CD8-positive, alpha-beta memory T cell (primary cell): ENCODE data around the gene NAALADL2. TPM values are rescaled to one million over a fixed set of nuclear protein-coding genes. Genes with fewer than 3 reads are reported as not detected.

ENCODE experiments used
- CTCF ChIA-PET: fragments of 350-600 bp; sonication (Branson Sonifier 250); formaldehyde crosslinking; loops from one replicate; lab custom pipeline; 2021; ENCODE audit warnings: antibody characterized with exemption; lab: Charles Lee
- POLR2A ChIA-PET: fragments of 350-600 bp; sonication (Branson Sonifier 250); formaldehyde crosslinking; loops from one replicate; lab custom pipeline; 2021; ENCODE audit warnings: antibody characterized with exemption; lab: Charles Lee
- DNase-seq, 5 donors: peaks; one replicate each; pipeline versions ENCODE4 v3.0.0 to v3.0.0-alpha.2; 2020 to 2022; ENCODE audit warnings: mixed read lengths in 1 of 5
- H3K27ac ChIP-seq: one replicate; pipeline ENCODE4 v1.7.0; 2013; ENCODE audit warnings: low read depth, mild to moderate bottlenecking, low read length, moderate library complexity
- H3K27me3 ChIP-seq: 2 replicates; pipeline ENCODE4 v1.7.0; 2013; ENCODE audit warnings: low read length, mild to moderate bottlenecking; ENCODE audit not compliant: insufficient read depth, poor library complexity, severe bottlenecking
- H3K36me3 ChIP-seq: 2 replicates; pipeline ENCODE4 v1.7.0; 2013; ENCODE audit warnings: mild to moderate bottlenecking, low read length, moderate library complexity; ENCODE audit not compliant: insufficient read depth
- H3K4me1 ChIP-seq: 2 replicates; pipeline ENCODE4 v1.7.0; 2013; ENCODE audit warnings: mild to moderate bottlenecking, low read length, moderate library complexity; ENCODE audit not compliant: insufficient read depth
- H3K4me3 ChIP-seq: 2 replicates; pipeline ENCODE4 v1.7.0; 2013; ENCODE audit warnings: mild to moderate bottlenecking, low read length
- H3K9me3 ChIP-seq: 2 replicates; pipeline ENCODE4 v1.7.0; 2013; ENCODE audit warnings: mild to moderate bottlenecking, low read length
- H3K27ac Mint-ChIP-seq, 8 donors: one replicate each; pipeline ENCODE4 v1.8.0; 2020 to 2021; ENCODE audit warnings: mixed read lengths in 8 of 8, mild to moderate bottlenecking in 6 of 8, inconsistent platforms in 3 of 8, moderate library complexity in 3 of 8
- H3K27me3 Mint-ChIP-seq, 2 donors: one replicate each; pipeline ENCODE4 v1.8.0; 2020 to 2021; ENCODE audit warnings: mixed read lengths in 2 of 2, mild to moderate bottlenecking in 1 of 2, moderate library complexity in 1 of 2
- H3K36me3 Mint-ChIP-seq, 3 donors: one replicate each; pipeline ENCODE4 v1.8.0; 2020 to 2021; ENCODE audit warnings: mixed read lengths in 3 of 3, inconsistent platforms in 1 of 3, mild to moderate bottlenecking in 1 of 3
- H3K4me1 Mint-ChIP-seq, 3 donors: one replicate each; pipeline ENCODE4 v1.8.0; 2020 to 2021; ENCODE audit warnings: mixed read lengths in 3 of 3, inconsistent platforms in 1 of 3, mild to moderate bottlenecking in 1 of 3
- H3K4me3 Mint-ChIP-seq, 7 donors: one replicate each; pipeline ENCODE4 v1.8.0; 2020 to 2021; ENCODE audit warnings: mixed read lengths in 7 of 7, mild to moderate bottlenecking in 6 of 7, moderate library complexity in 4 of 7, inconsistent platforms in 2 of 7
- H3K9me3 Mint-ChIP-seq, 5 donors: one replicate each; pipeline ENCODE4 v1.8.0; 2020 to 2022; ENCODE audit warnings: mixed read lengths in 5 of 5, mild to moderate bottlenecking in 3 of 5, moderate library complexity in 2 of 5, inconsistent platforms in 1 of 5
- polyA plus RNA-seq: library from polyadenylated mRNA; unstranded; fragments of 300-500 nt; fragmentation: Illumina TruSeq; gene quantifications from one replicate; pipeline ENCODE4 v1.2.3, GENCODE V29; 2021
- total RNA-seq, 2 experiments: library from RNA; stranded (reverse); gene quantifications; one replicate each; pipeline ENCODE4 v1.2.3, GENCODE V29; 2021

Gene NAALADL2
- total and polyA plus RNA-seq, 3 experiments from 2014 or later = not detected

DNA sequence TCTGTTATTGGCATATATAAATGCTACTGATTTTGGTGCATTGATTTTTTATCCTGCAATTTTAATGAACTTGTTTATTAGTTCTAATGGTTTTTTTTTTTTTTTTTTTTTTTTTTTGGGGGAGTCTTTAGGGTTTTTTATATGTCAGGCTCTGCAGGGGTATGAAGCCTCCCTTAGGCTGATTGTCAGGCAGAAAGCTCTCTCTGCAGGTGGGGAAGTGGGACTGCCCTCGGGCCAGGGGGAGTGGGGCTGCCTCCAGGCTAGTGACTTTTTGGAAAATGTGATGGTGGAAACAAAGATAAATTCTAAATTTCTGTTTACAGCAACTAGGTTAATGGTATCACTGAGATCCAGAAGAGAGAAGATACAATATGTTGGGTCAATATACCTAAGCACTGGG, 14.4 kb upstream of the NAALADL2 start:
- Mint-ChIP-seq H3K27ac (no peak overlapping the region), H3K27me3 (no peaks in the 10 kb centered on the region), H3K4me1 (no peaks in the 10 kb centered on the region), H3K4me3 (no peak overlapping the region), H3K36me3 (no peaks in the 10 kb centered on the region), H3K9me3 (peaks cover 2 to 18% (median 5%) of the 10 kb centered on the region in 5 donors)
- Histone ChIP-seq H3K36me3 (no peaks in the 10 kb centered on the region), H3K27ac (no peak overlapping the region), H3K4me3 (no peak overlapping the region), H3K27me3 (no peaks in the 10 kb centered on the region), H3K9me3 (no peaks in the 10 kb centered on the region), H3K4me1 (no peaks in the 10 kb centered on the region)
- DNase-seq = no peak
- POLR2A ChIA-PET = no interaction called here
- CTCF ChIA-PET = no interaction called here

DNA sequence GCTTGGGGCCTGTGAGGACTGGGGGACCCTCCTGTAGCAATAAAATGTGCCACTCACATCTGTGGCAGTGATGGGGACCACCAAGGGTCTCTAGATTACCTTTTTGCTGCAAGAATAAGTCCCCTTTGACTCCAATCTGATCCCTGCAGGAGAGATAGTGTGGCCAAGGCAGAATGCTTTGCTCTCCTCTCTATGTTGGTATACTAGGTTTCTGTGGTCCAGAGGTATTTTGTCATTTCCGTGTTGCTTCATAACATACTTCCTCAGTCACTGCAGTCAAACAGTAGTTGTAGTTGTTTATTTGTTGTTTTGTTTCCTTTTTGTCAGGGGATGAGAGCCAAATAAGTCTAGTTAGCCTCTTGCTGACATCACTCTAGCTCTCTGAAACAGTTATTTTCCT, 13.1 kb upstream of the NAALADL2 start:
- ChIA-PET CTCF (no interaction called here), POLR2A (no interaction called here)
- no peaks in the 10 kb centered on the region for H3K4me1 Mint-ChIP-seq

GRCh38 chr3:174854987-174855386, 4.1 kb upstream of the NAALADL2 start:
- DNase-seq = no peak
- no peak overlapping the region for H3K27ac ChIP-seq
- H3K9me3 ChIP-seq = no peaks in the 10 kb centered on the region
- Mint-ChIP-seq H3K4me1 (no peaks in the 10 kb centered on the region), H3K27me3 (no peaks in the 10 kb centered on the region), H3K27ac (no peak overlapping the region), H3K9me3 (peaks cover 2 to 16% (median 12%) of the 10 kb centered on the region in 5 donors), H3K36me3 (peaks cover 0 to 2% (median 0%) of the 10 kb centered on the region in 3 donors), H3K4me3 (no peak overlapping the region)
- CTCF ChIA-PET = no interaction called here
- H3K4me3 ChIP-seq = no peak overlapping the region
- no peaks in the 10 kb centered on the region for H3K4me1 ChIP-seq
- POLR2A ChIA-PET = no interaction called here
- H3K27me3 ChIP-seq = no peaks in the 10 kb centered on the region
- H3K36me3 ChIP-seq = no peaks in the 10 kb centered on the region

More for the DNA sequence above, 13.1 kb upstream of the NAALADL2 start:
- no peaks in the 10 kb centered on the region for H3K9me3 ChIP-seq
- H3K27me3 ChIP-seq = no peaks in the 10 kb centered on the region
- H3K4me3 ChIP-seq = no peak overlapping the region
- H3K27me3 Mint-ChIP-seq = no peaks in the 10 kb centered on the region
- H3K27ac Mint-ChIP-seq = no peak overlapping the region
- no peaks in the 10 kb centered on the region for H3K36me3 Mint-ChIP-seq
- no peaks in the 10 kb centered on the region for H3K36me3 ChIP-seq
- no peak overlapping the region for H3K4me3 Mint-ChIP-seq
- no peak overlapping the region for H3K27ac ChIP-seq
- H3K4me1 ChIP-seq = no peaks in the 10 kb centered on the region
- DNase-seq = no peak
- H3K9me3 Mint-ChIP-seq = peaks cover 5 to 24% (median 8%) of the 10 kb centered on the region in 5 donors

GRCh38 chr3:174857301-174857700, 1.8 kb upstream of the NAALADL2 start:
- Histone ChIP-seq H3K27ac (no peak overlapping the region), H3K9me3 (no peaks in the 10 kb centered on the region), H3K4me1 (no peaks in the 10 kb centered on the region), H3K4me3 (no peak overlapping the region), H3K36me3 (no peaks in the 10 kb centered on the region), H3K27me3 (no peaks in the 10 kb centered on the region)
- POLR2A ChIA-PET = no interaction called here
- Mint-ChIP-seq H3K27ac (no peak overlapping the region), H3K9me3 (peaks cover 4 to 18% (median 8%) of the 10 kb centered on the region in 5 donors), H3K27me3 (no peaks in the 10 kb centered on the region), H3K4me1 (no peaks in the 10 kb centered on the region), H3K4me3 (no peak overlapping the region), H3K36me3 (peaks cover 0 to 2% (median 0%) of the 10 kb centered on the region in 3 donors)
- CTCF ChIA-PET = no interaction called here
- DNase-seq = no peak

DNA sequence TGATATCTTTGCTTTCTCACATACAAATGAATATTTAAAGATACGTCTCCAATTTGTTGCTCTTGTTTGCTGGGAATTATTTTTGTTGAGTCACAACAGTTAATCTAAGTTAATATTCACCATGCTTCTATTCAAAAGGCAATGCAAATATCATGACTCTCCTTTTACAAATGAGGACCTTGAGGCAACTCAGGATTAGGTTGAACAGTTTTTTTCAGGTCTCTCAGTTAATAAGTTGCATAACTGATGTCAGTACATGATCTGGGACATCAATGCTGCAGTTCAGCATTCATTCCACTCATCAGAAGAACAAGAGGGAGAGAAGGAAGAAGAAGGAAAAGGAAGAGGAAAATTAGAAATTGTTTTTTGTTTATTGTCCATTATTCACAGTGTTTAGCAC, 781 bp upstream of the NAALADL2 start:
- Histone ChIP-seq H3K4me1 (no peaks in the 10 kb centered on the region), H3K9me3 (no peaks in the 10 kb centered on the region), H3K4me3 (no peak overlapping the region), H3K27me3 (no peaks in the 10 kb centered on the region), H3K27ac (no peak overlapping the region), H3K36me3 (no peaks in the 10 kb centered on the region)
- Mint-ChIP-seq H3K27me3 (no peaks in the 10 kb centered on the region), H3K4me3 (no peak overlapping the region), H3K36me3 (peaks cover 0 to 2% (median 0%) of the 10 kb centered on the region in 3 donors), H3K9me3 (peaks cover 2 to 18% (median 6%) of the 10 kb centered on the region in 5 donors), H3K4me1 (no peaks in the 10 kb centered on the region), H3K27ac (no peak overlapping the region)
- ChIA-PET POLR2A (no interaction called here), CTCF (no interaction called here)
- DNase-seq = no peak

DNA sequence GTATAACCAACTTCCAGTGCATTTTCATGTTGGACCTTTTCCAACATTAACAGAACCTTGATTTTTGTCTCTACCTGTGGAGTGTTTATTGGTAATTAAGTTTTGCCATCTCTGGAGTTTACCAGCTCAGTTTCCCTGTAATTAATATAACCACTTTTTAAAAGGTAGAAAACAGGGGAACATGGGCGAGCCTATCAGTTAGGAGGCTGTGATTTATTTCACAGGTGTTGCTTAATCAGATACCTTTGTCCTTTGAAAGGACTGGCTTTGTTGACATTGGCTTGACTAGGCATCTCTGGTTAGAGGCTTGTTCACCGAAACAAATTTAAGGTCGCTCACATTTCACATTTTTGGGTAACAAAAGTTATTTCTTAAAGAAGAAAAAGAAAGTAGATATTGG, 622 bp downstream of the NAALADL2 start:
- Mint-ChIP-seq H3K36me3 (peaks cover 0 to 2% (median 0%) of the 10 kb centered on the region in 3 donors), H3K27ac (no peak overlapping the region), H3K9me3 (peaks cover 2 to 18% (median 6%) of the 10 kb centered on the region in 5 donors), H3K4me1 (no peaks in the 10 kb centered on the region), H3K4me3 (no peak overlapping the region), H3K27me3 (no peaks in the 10 kb centered on the region)
- H3K36me3 ChIP-seq = no peaks in the 10 kb centered on the region
- H3K27ac ChIP-seq = no peak overlapping the region
- H3K4me3 ChIP-seq = no peak overlapping the region
- H3K9me3 ChIP-seq = no peaks in the 10 kb centered on the region
- no peak for DNase-seq
- ChIA-PET POLR2A (no interaction called here), CTCF (no interaction called here)
- H3K27me3 ChIP-seq = no peaks in the 10 kb centered on the region
- H3K4me1 ChIP-seq = no peaks in the 10 kb centered on the region

- Histone ChIP-seq H3K36me3 (no peaks in the 10 kb centered on the region), H3K27me3 (no peaks in the 10 kb centered on the region), H3K4me1 (no peaks in the 10 kb centered on the region), H3K9me3 (no peaks in the 10 kb centered on the region), H3K27ac (no peak overlapping the region), H3K4me3 (no peak overlapping the region)
- ChIA-PET CTCF (no interaction called here), POLR2A (no interaction called here)
- Mint-ChIP-seq H3K4me1 (no peaks in the 10 kb centered on the region), H3K27me3 (no peaks in the 10 kb centered on the region), H3K9me3 (peaks cover 3 to 14% (median 6%) of the 10 kb centered on the region in 5 donors), H3K27ac (no peak overlapping the region), H3K4me3 (no peak overlapping the region), H3K36me3 (peaks cover 0 to 2% (median 0%) of the 10 kb centered on the region in 3 donors)
- DNase-seq = no peak
Observed at GRCh38 chr3:174862101-174862500, 3.0 kb downstream of the NAALADL2 start.

- Mint-ChIP-seq H3K27ac (peak overlapping the region in 1 of 8 donors; percentile 36), H3K36me3 (peaks cover 0 to 2% (median 0%) of the 10 kb centered on the region in 3 donors), H3K27me3 (no peaks in the 10 kb centered on the region), H3K4me3 (no peak overlapping the region), H3K4me1 (no peaks in the 10 kb centered on the region), H3K9me3 (peaks cover 3 to 14% (median 6%) of the 10 kb centered on the region in 5 donors)
- H3K36me3 ChIP-seq = no peaks in the 10 kb centered on the region
- H3K4me1 ChIP-seq = no peaks in the 10 kb centered on the region
- CTCF ChIA-PET = interaction anchor here (1.0 kb wide), 1 partner anchor 12 kb away, joined by 3 read pairs; no protein-coding TSS in a partner anchor
- no peaks in the 10 kb centered on the region for H3K27me3 ChIP-seq
- no peak overlapping the region for H3K4me3 ChIP-seq
- POLR2A ChIA-PET = no interaction called here
- H3K27ac ChIP-seq = no peak overlapping the region
- no peak for DNase-seq
- H3K9me3 ChIP-seq = no peaks in the 10 kb centered on the region
Observed at GRCh38 chr3:174862666-174863065, 3.5 kb downstream of the NAALADL2 start.
